Neural crest cell (in vitro differentiated cells): Measurements from ENCODE around the gene HECA. TPM values are rescaled to one million over a fixed set of nuclear protein-coding genes. Genes with fewer than 3 reads are reported as not detected.
"Not testable (repeated sequence)": the region's sequence is repeated elsewhere in the genome, so short reads cannot be mapped to it uniquely, and the experiment has no call there.

Experiments used
- DNase-seq: peaks from one replicate; pipeline ENCODE4 v3.0.0; 2021; ENCODE audit warnings: low read depth, mixed read lengths, low spot score
- H3K27ac Mint-ChIP-seq: one replicate; pipeline ENCODE4 v1.8.0; 2021; ENCODE audit warnings: mild to moderate bottlenecking, mixed read lengths; ENCODE audit not compliant: unreplicated experiment
- H3K27me3 Mint-ChIP-seq: 2 replicates; pipeline ENCODE4 v1.8.0; 2021; ENCODE audit warnings: low read depth, mild to moderate bottlenecking, mixed read lengths
- H3K36me3 Mint-ChIP-seq: 2 replicates; pipeline ENCODE4 v1.8.0; 2021; ENCODE audit warnings: low read depth, mild to moderate bottlenecking, mixed read lengths
- H3K4me1 Mint-ChIP-seq: 2 replicates; pipeline ENCODE4 v1.8.0; 2021; ENCODE audit warnings: mixed read lengths
- H3K4me3 Mint-ChIP-seq: one replicate; pipeline ENCODE4 v1.8.0; 2021; ENCODE audit warnings: mild to moderate bottlenecking, mixed read lengths
- H3K9me3 Mint-ChIP-seq: 2 replicates; pipeline ENCODE4 v1.8.0; 2021; ENCODE audit warnings: mixed read lengths
- total RNA-seq: library from RNA; stranded (reverse); gene quantifications from 2 replicates; pipeline ENCODE4 v1.2.1, GENCODE V29; 2021
- TF ChIP-seq, protein P1 (sequence below): fragments of 200-600 bp; sonication (generic); conservative IDR thresholded peaks from 2 replicates; pipeline ENCODE4 v1.5.0; 2021; ENCODE audit warnings: antibody characterized with exemption, mild to moderate bottlenecking

The HECA gene
- total RNA-seq, 1 donor from 2014 or later = 8.6 TPM

- no peak overlapping the region for H3K27ac Mint-ChIP-seq
- H3K4me3 Mint-ChIP-seq = peak overlapping the region; percentile 92
- H3K4me1 Mint-ChIP-seq = peaks cover 17% of the 10 kb centered on the region
- peaks cover 4% of the 10 kb centered on the region for H3K27me3 Mint-ChIP-seq
- no peaks in the 10 kb centered on the region for H3K36me3 Mint-ChIP-seq
- DNase-seq = no peak
- H3K9me3 Mint-ChIP-seq = no peaks in the 10 kb centered on the region
- TF ChIP-seq, protein P1, sequence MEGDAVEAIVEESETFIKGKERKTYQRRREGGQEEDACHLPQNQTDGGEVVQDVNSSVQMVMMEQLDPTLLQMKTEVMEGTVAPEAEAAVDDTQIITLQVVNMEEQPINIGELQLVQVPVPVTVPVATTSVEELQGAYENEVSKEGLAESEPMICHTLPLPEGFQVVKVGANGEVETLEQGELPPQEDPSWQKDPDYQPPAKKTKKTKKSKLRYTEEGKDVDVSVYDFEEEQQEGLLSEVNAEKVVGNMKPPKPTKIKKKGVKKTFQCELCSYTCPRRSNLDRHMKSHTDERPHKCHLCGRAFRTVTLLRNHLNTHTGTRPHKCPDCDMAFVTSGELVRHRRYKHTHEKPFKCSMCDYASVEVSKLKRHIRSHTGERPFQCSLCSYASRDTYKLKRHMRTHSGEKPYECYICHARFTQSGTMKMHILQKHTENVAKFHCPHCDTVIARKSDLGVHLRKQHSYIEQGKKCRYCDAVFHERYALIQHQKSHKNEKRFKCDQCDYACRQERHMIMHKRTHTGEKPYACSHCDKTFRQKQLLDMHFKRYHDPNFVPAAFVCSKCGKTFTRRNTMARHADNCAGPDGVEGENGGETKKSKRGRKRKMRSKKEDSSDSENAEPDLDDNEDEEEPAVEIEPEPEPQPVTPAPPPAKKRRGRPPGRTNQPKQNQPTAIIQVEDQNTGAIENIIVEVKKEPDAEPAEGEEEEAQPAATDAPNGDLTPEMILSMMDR = no peak
Measured at GRCh38 chr6:139137706-139138105, 2.8 kb downstream of the HECA start.

DNA sequence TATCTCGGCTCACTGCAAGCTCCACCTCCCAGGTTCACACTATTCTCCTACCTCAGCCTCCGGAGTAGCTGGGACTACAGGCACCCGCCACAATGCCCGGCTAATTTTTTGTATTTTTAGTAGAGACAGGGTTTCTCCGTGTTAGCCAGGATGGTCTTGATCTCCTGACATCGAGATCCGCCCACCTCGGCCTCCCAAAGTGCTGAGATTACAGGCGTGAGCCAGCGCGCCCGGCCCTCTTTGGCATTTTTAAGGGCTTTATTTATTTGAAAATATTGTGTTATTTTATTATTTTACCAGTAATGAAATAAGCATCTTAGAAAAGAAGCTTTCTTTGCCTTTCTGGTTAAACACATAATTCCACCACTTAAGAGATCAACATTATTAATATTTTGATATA, 6.0 kb downstream of the HECA start:
- DNase-seq, H3K27ac Mint-ChIP-seq, H3K4me3 Mint-ChIP-seq, H3K9me3 Mint-ChIP-seq, H3K27me3 Mint-ChIP-seq, H3K36me3 Mint-ChIP-seq: not testable (repeated sequence)
- peaks cover 24% of the 10 kb centered on the region for H3K4me1 Mint-ChIP-seq

DNA sequence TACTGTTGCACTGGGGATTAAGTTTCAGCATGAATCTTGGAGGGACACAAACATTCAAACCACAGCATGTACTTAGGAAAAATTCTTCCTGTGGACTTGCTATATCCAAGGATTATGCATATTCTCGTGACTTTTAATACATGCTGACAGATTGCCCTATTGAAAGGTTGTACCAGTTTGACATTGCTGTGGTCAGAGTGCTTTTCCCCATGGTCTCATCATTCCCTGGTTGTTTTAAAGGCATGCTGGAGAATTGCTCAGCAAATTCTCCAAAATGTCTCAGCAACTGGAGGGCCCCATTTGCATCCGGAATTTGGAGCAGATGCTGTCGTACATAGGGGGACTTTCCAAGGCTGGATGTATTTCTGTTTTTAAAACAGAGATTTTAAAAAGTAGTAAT, 7.4 kb downstream of the HECA start:
- Mint-ChIP-seq H3K9me3 (no peaks in the 10 kb centered on the region), H3K4me3 (no peak overlapping the region), H3K36me3 (no peaks in the 10 kb centered on the region), H3K27me3 (no peaks in the 10 kb centered on the region), H3K4me1 (peaks cover 19% of the 10 kb centered on the region), H3K27ac (no peak overlapping the region)
- TF ChIP-seq, protein P1 = no peak
- no peak for DNase-seq

- Mint-ChIP-seq H3K9me3 (no peaks in the 10 kb centered on the region), H3K27ac (no peak overlapping the region), H3K4me3 (no peak overlapping the region), H3K27me3 (no peaks in the 10 kb centered on the region), H3K4me1 (peaks cover 13% of the 10 kb centered on the region), H3K36me3 (no peaks in the 10 kb centered on the region)
- TF ChIP-seq, protein P1 = no peak
- DNase-seq = no peak
Measured at GRCh38 chr6:139143111-139143510, 8.2 kb downstream of the HECA start.

GRCh38 chr6:139144490-139145085, 9.7 kb downstream of the HECA start:
- no peak overlapping the region for H3K27ac Mint-ChIP-seq

GRCh38 chr6:139145661-139146060, 10.8 kb downstream of the HECA start:
- H3K9me3 Mint-ChIP-seq = no peaks in the 10 kb centered on the region
- peak overlapping the region; percentile 0 for H3K27ac Mint-ChIP-seq

More at GRCh38 chr6:139144490-139145085, 9.7 kb downstream of the HECA start:
- peaks cover 24% of the 10 kb centered on the region for H3K4me1 Mint-ChIP-seq
- no peak for DNase-seq
- TF ChIP-seq, protein P1 = no peak
- H3K9me3 Mint-ChIP-seq = no peaks in the 10 kb centered on the region
- no peaks in the 10 kb centered on the region for H3K36me3 Mint-ChIP-seq
- no peaks in the 10 kb centered on the region for H3K27me3 Mint-ChIP-seq
- no peak overlapping the region for H3K4me3 Mint-ChIP-seq

More at GRCh38 chr6:139145661-139146060, 10.8 kb downstream of the HECA start:
- H3K36me3 Mint-ChIP-seq = no peaks in the 10 kb centered on the region
- H3K4me1 Mint-ChIP-seq = peaks cover 34% of the 10 kb centered on the region
- H3K4me3 Mint-ChIP-seq = no peak overlapping the region
- H3K27me3 Mint-ChIP-seq = no peaks in the 10 kb centered on the region
- TF ChIP-seq, protein P1 = no peak
- DNase-seq = no peak
